ENCODE data around the gene INF2. TPM values are rescaled to one million over a fixed set of nuclear protein-coding genes. Genes with fewer than 3 reads are reported as not detected.

The INF2 gene
- total RNA-seq, 2 experiments from 2014 or later = 61.5 to 65.0 TPM

DNA sequence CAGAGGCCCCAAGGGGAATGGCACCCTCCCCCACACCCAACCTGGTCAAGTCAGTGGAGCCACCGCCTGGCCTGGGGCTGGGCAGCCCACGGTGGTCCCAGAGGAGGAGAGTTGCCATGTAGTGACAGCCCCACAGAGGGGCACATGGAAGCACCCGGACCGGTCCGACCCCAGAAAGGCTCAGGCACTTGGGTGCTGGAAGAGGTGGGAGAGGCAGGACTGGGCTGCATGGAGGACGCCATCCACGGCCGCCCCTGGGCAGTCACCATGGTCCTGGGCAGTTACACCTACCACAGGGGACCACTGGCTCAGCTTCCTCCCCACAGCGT, 46.9 kb upstream of the INF2 start:
- ChIA-PET CTCF (no interaction called here), POLR2A (no interaction called here)
- TF ChIP-seq, protein P1, sequence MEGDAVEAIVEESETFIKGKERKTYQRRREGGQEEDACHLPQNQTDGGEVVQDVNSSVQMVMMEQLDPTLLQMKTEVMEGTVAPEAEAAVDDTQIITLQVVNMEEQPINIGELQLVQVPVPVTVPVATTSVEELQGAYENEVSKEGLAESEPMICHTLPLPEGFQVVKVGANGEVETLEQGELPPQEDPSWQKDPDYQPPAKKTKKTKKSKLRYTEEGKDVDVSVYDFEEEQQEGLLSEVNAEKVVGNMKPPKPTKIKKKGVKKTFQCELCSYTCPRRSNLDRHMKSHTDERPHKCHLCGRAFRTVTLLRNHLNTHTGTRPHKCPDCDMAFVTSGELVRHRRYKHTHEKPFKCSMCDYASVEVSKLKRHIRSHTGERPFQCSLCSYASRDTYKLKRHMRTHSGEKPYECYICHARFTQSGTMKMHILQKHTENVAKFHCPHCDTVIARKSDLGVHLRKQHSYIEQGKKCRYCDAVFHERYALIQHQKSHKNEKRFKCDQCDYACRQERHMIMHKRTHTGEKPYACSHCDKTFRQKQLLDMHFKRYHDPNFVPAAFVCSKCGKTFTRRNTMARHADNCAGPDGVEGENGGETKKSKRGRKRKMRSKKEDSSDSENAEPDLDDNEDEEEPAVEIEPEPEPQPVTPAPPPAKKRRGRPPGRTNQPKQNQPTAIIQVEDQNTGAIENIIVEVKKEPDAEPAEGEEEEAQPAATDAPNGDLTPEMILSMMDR (IDR thresholded peaks at IDR 0.05) = no peak
- no peaks in the 10 kb centered on the region for H3K4me1 Mint-ChIP-seq (ENCODE audit: low read depth)
- peaks cover 2% of the 10 kb centered on the region for H3K9me3 Mint-ChIP-seq
- ATAC-seq = no peak
- no peaks in the 10 kb centered on the region for H3K36me3 Mint-ChIP-seq (ENCODE audit: low read depth)
- peaks cover 8% of the 10 kb centered on the region for H3K27me3 Mint-ChIP-seq
- intact Hi-C loops (cut with micrococcal nuclease) = loop anchor here (5.0 kb wide), 1 partner anchor 505 kb away; the partner anchor contains the start of gene KIF26A
- no peak for DNase-seq
- H3K4me3 Mint-ChIP-seq = no peak overlapping the region
- H3K27ac Mint-ChIP-seq = no peak overlapping the region

DNA sequence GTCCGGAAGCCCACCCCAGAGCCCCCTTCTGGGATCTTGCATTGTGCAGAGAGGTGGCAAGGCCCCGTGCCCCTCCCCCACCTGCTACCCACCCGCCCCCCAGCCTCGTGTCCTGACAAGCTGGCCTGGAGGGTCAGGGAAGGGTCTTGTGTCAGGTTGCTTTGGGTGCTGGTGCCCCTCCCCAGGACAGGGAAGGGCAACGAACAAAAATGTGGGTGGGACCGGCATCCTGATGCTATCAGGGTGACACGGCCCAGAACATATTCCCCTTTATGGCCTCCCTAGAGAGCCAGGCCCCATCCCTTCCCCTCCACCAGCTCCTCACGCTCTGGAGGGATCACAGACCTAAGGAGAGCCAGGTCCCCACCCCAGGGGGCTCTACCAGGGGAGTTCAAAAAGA, 46.1 kb upstream of the INF2 start:
- Mint-ChIP-seq H3K27me3 (peaks cover 8% of the 10 kb centered on the region), H3K4me1 (ENCODE audit: low read depth) (no peaks in the 10 kb centered on the region), H3K4me3 (no peak overlapping the region), H3K27ac (no peak overlapping the region), H3K9me3 (peaks cover 2% of the 10 kb centered on the region), H3K36me3 (ENCODE audit: low read depth) (no peaks in the 10 kb centered on the region)
- DNase-seq (no peak), ATAC-seq (no peak)
- POLR2A ChIA-PET = no interaction called here
- TF ChIP-seq, protein P1 (IDR thresholded peaks at IDR 0.05) = no peak
- intact Hi-C loops (cut with micrococcal nuclease) = loop anchor here (5.0 kb wide), 1 partner anchor 506 kb away; the partner anchor contains the start of gene KIF26A
- CTCF ChIA-PET = interaction anchor here (1.2 kb wide), 1 partner anchor 559 kb away, joined by 4 read pairs; no protein-coding TSS in a partner anchor

DNA sequence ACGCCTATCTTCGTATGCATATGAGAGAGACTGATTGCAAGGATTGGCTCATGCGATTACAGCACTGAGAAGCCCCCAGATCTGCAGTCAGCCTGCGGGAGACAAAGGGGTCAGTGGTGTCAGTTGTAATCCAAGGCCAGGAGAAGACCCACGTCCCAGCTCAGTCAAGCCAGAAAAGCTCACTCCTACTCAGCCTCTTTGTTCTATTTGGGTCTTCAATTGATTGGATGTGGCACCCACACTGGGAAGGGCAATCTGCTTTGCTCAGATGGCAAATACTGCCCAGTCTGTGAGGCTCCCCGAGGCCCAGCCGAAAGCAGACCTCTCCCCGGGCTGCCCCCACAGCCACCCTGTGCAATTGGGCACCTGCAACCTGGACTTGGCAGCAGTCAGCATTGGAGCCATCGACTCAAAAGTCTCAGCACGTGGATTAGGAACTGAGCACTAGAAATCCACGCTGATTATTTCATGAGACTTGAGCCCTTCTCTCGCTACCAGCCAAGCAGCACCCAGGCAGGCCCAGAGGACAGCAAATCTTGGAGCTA, 45.3 kb upstream of the INF2 start:
- Mint-ChIP-seq H3K4me3 (no peak overlapping the region), H3K36me3 (ENCODE audit: low read depth) (no peaks in the 10 kb centered on the region), H3K4me1 (ENCODE audit: low read depth) (no peaks in the 10 kb centered on the region), H3K27me3 (peaks cover 8% of the 10 kb centered on the region), H3K27ac (no peak overlapping the region), H3K9me3 (peaks cover 2% of the 10 kb centered on the region)
- POLR2A ChIA-PET = no interaction called here
- ATAC-seq = no peak
- DNase-seq = no peak
- TF ChIP-seq, protein P1 (IDR thresholded peaks at IDR 0.05) = no peak
- intact Hi-C loops (cut with micrococcal nuclease) = loop anchor here (5.0 kb wide), 1 partner anchor 507 kb away; the partner anchor contains the start of gene KIF26A
- CTCF ChIA-PET = no interaction called here

DNA sequence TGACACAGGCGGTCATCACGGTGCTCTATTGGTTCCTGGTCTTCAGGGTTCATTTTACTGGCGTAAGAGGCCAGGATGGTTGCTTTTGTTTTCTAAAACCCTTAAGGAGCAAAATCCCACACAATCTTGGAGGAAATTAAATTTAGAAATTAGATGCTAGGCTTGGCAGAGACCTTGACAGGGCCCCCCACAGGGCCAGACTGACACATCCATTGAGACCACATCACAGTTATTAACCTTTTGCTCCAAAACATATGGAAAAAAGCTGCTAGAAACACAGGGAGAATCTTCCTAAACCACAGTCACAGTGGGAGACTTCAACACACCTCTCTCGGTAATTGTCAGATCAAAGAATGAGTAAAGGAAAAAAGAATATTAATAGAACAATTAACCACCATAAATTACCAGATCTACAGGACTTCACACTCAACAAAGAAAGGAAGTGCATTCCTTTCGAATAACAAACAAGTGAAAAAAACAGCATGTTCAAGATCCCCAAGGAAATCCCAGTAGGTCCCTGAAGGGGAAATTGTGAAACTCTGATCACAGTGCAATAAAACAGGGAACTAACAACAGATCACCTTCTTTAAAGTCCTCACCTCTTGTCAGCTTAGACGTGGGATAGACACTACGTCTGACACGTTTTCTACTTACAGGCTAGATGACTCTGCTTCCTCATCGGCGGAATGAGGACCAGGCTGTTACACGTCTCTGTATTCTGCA, 44.6 kb upstream of the INF2 start:
- Mint-ChIP-seq H3K4me3 (no peak overlapping the region), H3K36me3 (ENCODE audit: low read depth) (no peaks in the 10 kb centered on the region), H3K27ac (no peak overlapping the region), H3K4me1 (ENCODE audit: low read depth) (no peaks in the 10 kb centered on the region), H3K9me3 (peaks cover 2% of the 10 kb centered on the region), H3K27me3 (peaks cover 6% of the 10 kb centered on the region)
- ChIA-PET POLR2A (no interaction called here), CTCF (no interaction called here)
- TF ChIP-seq, protein P1 (IDR thresholded peaks at IDR 0.05) = no peak
- DNase-seq (no peak), ATAC-seq (no peak)
- intact Hi-C loops (cut with micrococcal nuclease) = loop anchor here (5.0 kb wide), 2 partner anchors 62 to 508 kb away; partner anchors contain the start of gene KIF26A

DNA sequence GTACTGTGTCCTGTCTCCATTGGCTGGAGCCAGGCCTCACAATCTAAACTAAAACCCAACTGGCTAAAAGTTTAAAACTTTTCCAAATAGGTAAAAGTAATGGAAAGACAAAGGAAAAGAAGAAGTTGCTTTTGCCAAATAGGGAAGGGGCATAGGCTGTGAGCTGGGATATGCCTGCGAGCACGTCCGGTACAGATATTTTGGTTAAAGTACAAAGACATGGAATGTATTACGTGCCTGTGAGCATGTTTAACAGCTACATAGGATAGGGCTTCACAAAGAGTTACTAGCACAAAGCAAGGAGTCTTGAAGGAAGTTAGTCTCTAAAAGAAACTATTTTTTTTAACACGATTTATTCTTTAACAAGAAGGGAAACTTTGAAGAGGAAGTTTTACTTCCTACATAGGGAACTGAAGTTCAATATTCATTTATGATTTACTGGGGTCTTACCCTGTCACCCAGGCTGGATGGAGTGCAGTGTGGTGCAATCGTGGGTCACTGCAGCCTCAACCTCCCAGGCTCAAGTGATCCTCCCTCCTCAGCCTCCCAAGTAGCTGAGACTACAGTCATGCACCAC, 41.9 kb upstream of the INF2 start:
- Mint-ChIP-seq H3K36me3 (ENCODE audit: low read depth) (no peaks in the 10 kb centered on the region), H3K27ac (no peak overlapping the region), H3K9me3 (peaks cover 2% of the 10 kb centered on the region), H3K4me3 (no peak overlapping the region), H3K4me1 (ENCODE audit: low read depth) (no peaks in the 10 kb centered on the region), H3K27me3 (peaks cover 5% of the 10 kb centered on the region)
- ChIA-PET POLR2A (no interaction called here), CTCF (no interaction called here)
- ATAC-seq (no peak), DNase-seq (no peak)
- intact Hi-C loops (cut with micrococcal nuclease) = loop anchor here (5.0 kb wide), 1 partner anchor 60 kb away; no protein-coding TSS in a partner anchor
- TF ChIP-seq, protein P1 (IDR thresholded peaks at IDR 0.05) = no peak
